Measurements from ENCODE around the gene POLR1D.

- TF ChIP-seq, protein P1, sequence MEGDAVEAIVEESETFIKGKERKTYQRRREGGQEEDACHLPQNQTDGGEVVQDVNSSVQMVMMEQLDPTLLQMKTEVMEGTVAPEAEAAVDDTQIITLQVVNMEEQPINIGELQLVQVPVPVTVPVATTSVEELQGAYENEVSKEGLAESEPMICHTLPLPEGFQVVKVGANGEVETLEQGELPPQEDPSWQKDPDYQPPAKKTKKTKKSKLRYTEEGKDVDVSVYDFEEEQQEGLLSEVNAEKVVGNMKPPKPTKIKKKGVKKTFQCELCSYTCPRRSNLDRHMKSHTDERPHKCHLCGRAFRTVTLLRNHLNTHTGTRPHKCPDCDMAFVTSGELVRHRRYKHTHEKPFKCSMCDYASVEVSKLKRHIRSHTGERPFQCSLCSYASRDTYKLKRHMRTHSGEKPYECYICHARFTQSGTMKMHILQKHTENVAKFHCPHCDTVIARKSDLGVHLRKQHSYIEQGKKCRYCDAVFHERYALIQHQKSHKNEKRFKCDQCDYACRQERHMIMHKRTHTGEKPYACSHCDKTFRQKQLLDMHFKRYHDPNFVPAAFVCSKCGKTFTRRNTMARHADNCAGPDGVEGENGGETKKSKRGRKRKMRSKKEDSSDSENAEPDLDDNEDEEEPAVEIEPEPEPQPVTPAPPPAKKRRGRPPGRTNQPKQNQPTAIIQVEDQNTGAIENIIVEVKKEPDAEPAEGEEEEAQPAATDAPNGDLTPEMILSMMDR (IDR thresholded peaks at IDR 0.05; ENCODE audit: low read depth, low read length) = no peak
- no peak for TF ChIP-seq EZH2phosphoT487 (IDR thresholded peaks at IDR 0.05; ENCODE audit: low read depth)
These were observed 39.3 kb downstream of the POLR1D start for GRCh38 chr13:27661017-27661416.

Data from OCI-LY3 (cell line).